ENCODE data around the gene LEF1. TPM values are rescaled to one million over a fixed set of nuclear protein-coding genes. Genes with fewer than 3 reads are reported as not detected.
A peak's percentile ranks its signal among the peaks of the same experiment; 100 is the strongest.

The LEF1 gene
- total RNA-seq, 1 experiment from 2014 or later: 0.79 TPM

DNA sequence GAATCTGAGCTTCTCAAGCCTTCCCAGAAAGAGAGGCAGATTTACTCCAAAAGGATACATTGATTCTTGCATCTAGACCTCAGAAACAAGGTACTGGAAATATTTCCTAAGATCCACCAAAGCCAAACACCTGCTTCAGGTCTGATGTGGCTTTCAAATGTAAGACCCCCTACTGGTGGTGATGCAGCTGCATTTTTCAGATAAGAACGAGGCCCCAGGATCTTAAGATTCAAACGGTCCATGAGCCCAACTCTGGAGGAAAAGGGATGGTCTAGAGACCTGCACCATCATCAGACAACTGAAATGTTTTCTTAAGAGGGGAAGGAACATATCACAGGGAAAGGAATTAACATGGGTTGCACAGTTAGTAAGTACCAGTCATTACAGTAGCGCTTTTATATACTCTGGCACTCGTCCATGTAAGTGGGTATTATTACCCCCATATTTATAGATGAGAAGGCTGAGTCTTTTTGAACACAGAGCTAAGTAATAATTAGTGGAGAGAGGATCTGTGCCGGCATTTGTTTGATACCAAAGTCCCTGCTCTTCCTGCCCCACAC is 73.7 kb downstream of the LEF1 start:
- Histone ChIP-seq H2AFZ (ENCODE audit: low read depth, low read length, poor library complexity, severe bottlenecking) (no peak overlapping the region), H4K20me1 (ENCODE audit: insufficient read depth) (no peaks in the 10 kb centered on the region), H3K4me1 (ENCODE audit: control insufficient read depth in 1 of 2, insufficient read depth in 2 of 2, low read length in 2 of 2) (no peaks in the 10 kb centered on the region), H3K9ac (ENCODE audit: low read length) (no peak overlapping the region), H3K27ac (ENCODE audit: low read depth, low read length) (no peak overlapping the region), H3K36me3 (ENCODE audit: control insufficient read depth in 1 of 2, insufficient read depth in 2 of 2, low read length in 2 of 2) (no peaks in the 10 kb centered on the region), H3K79me2 (ENCODE audit: insufficient read depth, low read length) (no peaks in the 10 kb centered on the region), H3K9me2 (ENCODE audit: insufficient read depth) (no peaks in the 10 kb centered on the region), H3K4me2 (ENCODE audit: low read length) (no peak overlapping the region), H3K27me3 (ENCODE audit: insufficient read depth, low read length) (peaks cover 12% of the 10 kb centered on the region; the same call in 1 of the 2 replicates), H3K4me3 (replicated peaks in 1 of 2; ENCODE audit: low read depth in 1 of 2, low read length in 2 of 2) (no peak overlapping the region), H3K9me3 (ENCODE audit: control insufficient read depth in 1 of 2, insufficient read depth in 1 of 2, low read depth in 1 of 2, low read length in 2 of 2) (no peaks in the 10 kb centered on the region)
- BruUV-seq (replicated peaks): no TSS peak
- DNase-seq (ENCODE audit: low read depth, low spot score) (no peak), ATAC-seq (no peak)
- ChIA-PET RAD21 (ENCODE audit: low non-redundant PET in 1 of 2, low total read pairs in 2 of 2, uncharacterized antibody in 2 of 2, unreplicated experiment in 2 of 2) (no interaction called here), POLR2A (no interaction called here), CTCF (no interaction called here)
- TF ChIP-seq FOSL1 (IDR thresholded peaks at IDR 0.05; ENCODE audit: low read depth) (no peak), ZBTB33 (IDR thresholded peaks at IDR 0.05; ENCODE audit: extremely low read depth, insufficient replicate concordance, low read length) (no peak), CBX3 (IDR thresholded peaks at IDR 0.05; ENCODE audit: low read depth) (no peak), MAX (IDR thresholded peaks at IDR 0.05) (no peak), CTCF (IDR thresholded peaks at IDR 0.05 in 2 of 3, conservative IDR thresholded peaks at IDR 0.05 in 1 of 3; ENCODE audit: borderline replicate concordance in 1 of 3, insufficient read depth in 1 of 3, low read depth in 2 of 3, low read length in 2 of 3) (peak in 1 of 3 experiments; percentile 18; a peak in 2 of 6 replicates), EGR1 (IDR thresholded peaks at IDR 0.05; ENCODE audit: low read depth) (no peak), RAD21 (IDR thresholded peaks at IDR 0.05; ENCODE audit: low read depth) (no peak)
- intact Hi-C loops (cut with micrococcal nuclease): no loop called here
